K562 (cell line): ENCODE measurements around the gene CTNNBL1. TPM values are rescaled to one million over a fixed set of nuclear protein-coding genes. Genes with fewer than 3 reads are reported as not detected.
A peak's percentile ranks its signal among the peaks of the same experiment; 100 is the strongest.

Source experiments
- ATAC-seq: fragments of 200-7000 bp; cut with Tn5 transposase; 3 replicates; pipeline ENCODE4 v1.9.1; 2020; ENCODE audit warnings: moderate library complexity
- BruUV-seq: library from RNA; stranded (reverse); fragments of 400-500 nt; replicated peaks from 2 replicates; lab custom pipeline; 2021; lab: Mats Ljungman, UMichigan
- CTCF ChIA-PET: fragments of 300-600 bp; formaldehyde crosslinking; extraction: SDS; loops from one replicate; lab custom pipeline; 2021; ENCODE audit warnings: low intra/inter-chr PET ratio; lab: Yijun Ruan, JAX
- POLR2A ChIA-PET: fragments of 300-600, 350-650 bp; sonication (Branson Sonifier 250); formaldehyde crosslinking; extraction: SDS; loops from one replicate; lab custom pipeline; 2021; ENCODE audit warnings: antibody characterized with exemption, inconsistent platforms; lab: Yijun Ruan, JAX
- DNase-seq, 4 experiments: peaks; one replicate each; pipeline versions ENCODE4 v3.0.0 to v3.0.0-alpha.2; 2011 to 2018; ENCODE audit warnings: low spot score in 3 of 4, mixed read lengths in 3 of 4; ENCODE audit errors: extremely low read depth in 1 of 4
- FAIRE-seq: peaks from 2 replicates; lab custom pipeline; 2011; peaks lifted over from hg19 to GRCh38; lab: Jason Lieb, UNC
- H2AFZ ChIP-seq: 2 replicates; pipeline ENCODE4 v1.6.0; 2011; ENCODE audit warnings: low read depth, low read length, control low read depth, inconsistent platforms
- H3K27ac ChIP-seq: fragments of 200-600 bp; 3 replicates; pipeline ENCODE4 v1.8.0; 2011; ENCODE audit warnings: low read depth, mild to moderate bottlenecking, control low read depth, inconsistent platforms, low read length, moderate library complexity, mixed read lengths; ENCODE audit errors: extremely low read depth
- H3K27me3 ChIP-seq, 2 experiments: fragments of 300-600 bp in 1 of 2; 2 replicates in 1 of 2; 3 replicates in 1 of 2; pipeline versions ENCODE4 v1.6.0 to v1.8.0; 2011; ENCODE audit warnings: inconsistent platforms in 2 of 2, low read length in 2 of 2, mild to moderate bottlenecking in 1 of 2, mixed read lengths in 1 of 2, moderate library complexity in 1 of 2; ENCODE audit not compliant: control insufficient read depth in 2 of 2, insufficient read depth in 2 of 2
- H3K36me3 ChIP-seq: fragments of 300-600 bp; 3 replicates; pipeline ENCODE4 v1.8.0; 2011; ENCODE audit warnings: mild to moderate bottlenecking, low read length, inconsistent platforms; ENCODE audit not compliant: control insufficient read depth, insufficient read depth
- H3K4me1 ChIP-seq, 2 experiments: fragments of 200-600 bp in 1 of 2; replicated peaks in 1 of 2; 2 replicates in 1 of 2; 3 replicates in 1 of 2; pipeline versions ENCODE4 v1.5.1 to v1.8.0; 2011; ENCODE audit warnings: inconsistent platforms in 2 of 2, low read length in 2 of 2, mild to moderate bottlenecking in 1 of 2, mixed read lengths in 1 of 2, moderate library complexity in 1 of 2; ENCODE audit not compliant: control insufficient read depth in 2 of 2, insufficient read depth in 2 of 2
- H3K4me2 ChIP-seq: 2 replicates; pipeline ENCODE4 v1.6.1; 2011; ENCODE audit warnings: low read length, control low read depth, inconsistent platforms, mixed read lengths; ENCODE audit not compliant: insufficient read depth
- H3K4me3 ChIP-seq: fragments of 200-600 bp; sonication (generic), shearing (Covaris generic); 2 replicates; pipeline ENCODE4 v1.5.1; 2016; ENCODE audit warnings: control low read depth, inconsistent platforms
- H3K79me2 ChIP-seq: fragments of 200-600 bp; 3 replicates; pipeline ENCODE4 v1.8.0; 2011; ENCODE audit warnings: low read length, inconsistent platforms; ENCODE audit not compliant: control insufficient read depth, insufficient read depth
- H3K9ac ChIP-seq, 2 experiments: 2 replicates each; pipeline versions ENCODE4 v1.6.0 to v1.6.1; 2011; ENCODE audit warnings: low read depth in 2 of 2, low read length in 2 of 2, control low read depth in 1 of 2, inconsistent platforms in 1 of 2, mild to moderate bottlenecking in 1 of 2, mixed read lengths in 1 of 2; ENCODE audit not compliant: insufficient read depth in 1 of 2
- H3K9me1 ChIP-seq: one replicate; pipeline ENCODE4 v1.6.0; 2011; ENCODE audit warnings: inconsistent platforms, mild to moderate bottlenecking, low read length, moderate library complexity; ENCODE audit not compliant: control insufficient read depth, insufficient read depth
- H3K9me3 ChIP-seq: replicated peaks from 2 replicates; pipeline ENCODE4 v1.5.1; 2011; ENCODE audit warnings: low read depth, low read length, inconsistent platforms; ENCODE audit not compliant: control insufficient read depth, insufficient read depth
- H4K20me1 ChIP-seq: replicated peaks from 2 replicates; pipeline ENCODE4 v1.6.1; 2011; ENCODE audit warnings: low read length, inconsistent platforms, mixed read lengths; ENCODE audit not compliant: control insufficient read depth, insufficient read depth
- POLR2G ChIP-seq: fragments of 200-400 bp; formaldehyde crosslinking; IDR thresholded peaks from 2 replicates; pipeline ENCODE4 v1.6.1; 2017; ENCODE audit warnings: low read depth, mild to moderate bottlenecking, antibody characterized with exemption, low read length, moderate library complexity
- ZNF121 ChIP-seq: sonication (generic); formaldehyde crosslinking; conservative IDR thresholded peaks from 2 replicates; pipeline ENCODE4 v1.8.0; 2022; ENCODE audit warnings: missing genetic modification reagents
- ZNF197 ChIP-seq: fragments of 200-800 bp; sonication (Bioruptor generic); IDR thresholded peaks from 2 replicates; pipeline ENCODE4 v1.6.1; 2016; ENCODE audit warnings: low read depth, missing genetic modification characterization, missing compliant biosample characterization
- ZNF24 ChIP-seq: fragments of 450-650 bp; IDR thresholded peaks from 2 replicates; pipeline ENCODE4 v1.6.1; 2016
- WGBS: fragments of 100-300 bp; shearing (Covaris generic); methylation state at CpG from one replicate; pipeline ENCODE4 v1.1.6; 2016; ENCODE audit warnings: low coverage, mixed read lengths; ENCODE audit not compliant: insufficient coverage; ENCODE audit errors: missing lambda C conversion rate; 5-methylcytosine and 5-hydroxymethylcytosine counted together
- in situ Hi-C: fragments of 300-500 bp; cut with MboI; formaldehyde crosslinking; loops from 4 replicates; pipeline ENCODE4 v1.15.0; 2018; ENCODE audit warnings: inconsistent platforms, mixed read lengths
- intact Hi-C: fragments of 100-400 bp; cut with micrococcal nuclease; formaldehyde crosslinking; loops from 2 replicates; pipeline ENCODE4 v1.14.2; 2022
- polyA plus RNA-seq, 8 experiments: library from polyadenylated mRNA; depleted of rRNA in 4 of 8; stranded (reverse) in 5 of 8; unstranded in 3 of 8; fragments of >200 nt; fragmentation: Nextera tagmentation in 2 of 8; fragmentation: Illumina TruSeq in 1 of 8; extraction: Ambion mirVana in 2 of 8; extraction: Trizol in 1 of 8; gene quantifications; 2 replicates each; pipeline versions ENCODE4 v1.2.1 to v1.2.3, GENCODE V29; 2011 to 2014; ENCODE audit warnings: inconsistent platforms in 1 of 8, missing spikeins in 1 of 8
- total RNA-seq, 7 experiments: library from RNA; depleted of rRNA in 6 of 7; stranded (reverse); fragments of >200 nt in 6 of 7; fragmentation: Illumina TruSeq in 2 of 7; extraction: Trizol in 2 of 7; gene quantifications; 2 replicates each; pipeline versions ENCODE4 v1.2.1 to v1.2.3, GENCODE V29; 2011 to 2021; ENCODE audit warnings: low replicate concordance in 1 of 7

CTNNBL1 gene
- total and polyA plus RNA-seq, 9 of the 15 experiments (the other 6 are each of a cell fraction or from before 2014, with no cell fraction given) = 32.4 to 85.6 (median 43.6) TPM

GRCh38 chr20:37690626-37691369 is 3.0 kb upstream of the CTNNBL1 start:
- no peak for ATAC-seq
- TF ChIP-seq ZNF197 (CRISPR knock-in tag) (no peak), ZNF24 (peak; percentile 86), ZNF121 (CRISPR knock-in tag) (0 out of 2 replicates have a peak, but pooled peaks have one; percentile 35), POLR2G (no peak)
- TF ChIP-seq, all 486 proteins: peak for 2
- in situ Hi-C loops (no loop called here), intact Hi-C loops (no loop called here)
- Histone ChIP-seq H3K9me3 (no peaks in the 10 kb centered on the region), H3K4me2 (no peak overlapping the region), H3K27me3 (peaks cover 0 to 8% of the 10 kb centered on the region in 2 experiments; a peak in 3 of 5 replicates), H4K20me1 (no peaks in the 10 kb centered on the region), H3K9me1 (no peaks in the 10 kb centered on the region), H3K27ac (no peak overlapping the region), H3K36me3 (no peaks in the 10 kb centered on the region), H3K79me2 (peaks cover 18% of the 10 kb centered on the region), H3K9ac (no peak overlapping the region), H3K4me1 (peaks cover 2 to 4% of the 10 kb centered on the region in 2 experiments; a peak in 1 of 5 replicates), H2AFZ (no peak overlapping the region), H3K4me3 (no peak overlapping the region)
- FAIRE-seq (no peak), DNase-seq (no peak)
- WGBS = 5% methylated on average over 5 of the region's 5 CpGs
- ChIA-PET POLR2A (interaction anchor here (0.6 to 1.2 kb wide), 2 partner anchors 15 to 36 kb away, joined by 3 read pairs; no protein-coding TSS in a partner anchor), CTCF (interaction anchor here (0.6 kb wide), 1 partner anchor 14 kb away, joined by 5 read pairs; no protein-coding TSS in a partner anchor)
- BruUV-seq = no TSS peak
